ENCODE measurements around the gene BCORL1. TPM values are rescaled to one million over a fixed set of nuclear protein-coding genes. Genes with fewer than 3 reads are reported as not detected.

Gene BCORL1
- total RNA-seq, 4 donors from 2014 or later, result 7.4 to 16.5 (median 11.5) TPM

GRCh38 chrX:130051176-130051845 is 68.9 kb downstream of the BCORL1 start:
- H3K27me3 ChIP-seq, result no peaks in the 10 kb centered on the region
- no peak overlapping the region for H3K4me3 ChIP-seq
- H3K4me1 ChIP-seq, result no peaks in the 10 kb centered on the region
- no peaks in the 10 kb centered on the region for H3K9me3 ChIP-seq
- peaks cover 0 to 44% (median 0%) of the 10 kb centered on the region in 3 donors for H3K36me3 ChIP-seq
- no peak for DNase-seq
- TF ChIP-seq POLR2A (IDR thresholded peaks at IDR 0.05), result no peak
- TF ChIP-seq, protein P1, sequence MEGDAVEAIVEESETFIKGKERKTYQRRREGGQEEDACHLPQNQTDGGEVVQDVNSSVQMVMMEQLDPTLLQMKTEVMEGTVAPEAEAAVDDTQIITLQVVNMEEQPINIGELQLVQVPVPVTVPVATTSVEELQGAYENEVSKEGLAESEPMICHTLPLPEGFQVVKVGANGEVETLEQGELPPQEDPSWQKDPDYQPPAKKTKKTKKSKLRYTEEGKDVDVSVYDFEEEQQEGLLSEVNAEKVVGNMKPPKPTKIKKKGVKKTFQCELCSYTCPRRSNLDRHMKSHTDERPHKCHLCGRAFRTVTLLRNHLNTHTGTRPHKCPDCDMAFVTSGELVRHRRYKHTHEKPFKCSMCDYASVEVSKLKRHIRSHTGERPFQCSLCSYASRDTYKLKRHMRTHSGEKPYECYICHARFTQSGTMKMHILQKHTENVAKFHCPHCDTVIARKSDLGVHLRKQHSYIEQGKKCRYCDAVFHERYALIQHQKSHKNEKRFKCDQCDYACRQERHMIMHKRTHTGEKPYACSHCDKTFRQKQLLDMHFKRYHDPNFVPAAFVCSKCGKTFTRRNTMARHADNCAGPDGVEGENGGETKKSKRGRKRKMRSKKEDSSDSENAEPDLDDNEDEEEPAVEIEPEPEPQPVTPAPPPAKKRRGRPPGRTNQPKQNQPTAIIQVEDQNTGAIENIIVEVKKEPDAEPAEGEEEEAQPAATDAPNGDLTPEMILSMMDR (IDR thresholded peaks at IDR 0.05), result no peak
- no peak overlapping the region for H3K27ac ChIP-seq

- Histone ChIP-seq H3K27me3 (no peaks in the 10 kb centered on the region), H3K27ac (no peak overlapping the region), H3K4me1 (no peaks in the 10 kb centered on the region), H3K36me3 (peaks cover 0 to 37% (median 0%) of the 10 kb centered on the region in 3 donors), H3K4me3 (no peak overlapping the region), H3K9me3 (no peaks in the 10 kb centered on the region)
- no peak for DNase-seq
- TF ChIP-seq, protein P1 (IDR thresholded peaks at IDR 0.05), result no peak
- no peak for TF ChIP-seq POLR2A (IDR thresholded peaks at IDR 0.05)
These were observed 70.8 kb downstream of the BCORL1 start for GRCh38 chrX:130053236-130053635.

- no peak for DNase-seq
- H3K9me3 ChIP-seq, result no peaks in the 10 kb centered on the region
- H3K36me3 ChIP-seq, result peaks cover 0 to 37% (median 0%) of the 10 kb centered on the region in 3 donors
- no peak overlapping the region for H3K4me3 ChIP-seq
- H3K4me1 ChIP-seq, result peaks cover 0 to 5% (median 0%) of the 10 kb centered on the region in 4 donors
- no peaks in the 10 kb centered on the region for H3K27me3 ChIP-seq
- TF ChIP-seq, protein P1 (IDR thresholded peaks at IDR 0.05), result no peak
- no peak for TF ChIP-seq POLR2A (IDR thresholded peaks at IDR 0.05)
- H3K27ac ChIP-seq, result no peak overlapping the region
These were observed 72.7 kb downstream of the BCORL1 start for GRCh38 chrX:130055103-130055502.

DNA sequence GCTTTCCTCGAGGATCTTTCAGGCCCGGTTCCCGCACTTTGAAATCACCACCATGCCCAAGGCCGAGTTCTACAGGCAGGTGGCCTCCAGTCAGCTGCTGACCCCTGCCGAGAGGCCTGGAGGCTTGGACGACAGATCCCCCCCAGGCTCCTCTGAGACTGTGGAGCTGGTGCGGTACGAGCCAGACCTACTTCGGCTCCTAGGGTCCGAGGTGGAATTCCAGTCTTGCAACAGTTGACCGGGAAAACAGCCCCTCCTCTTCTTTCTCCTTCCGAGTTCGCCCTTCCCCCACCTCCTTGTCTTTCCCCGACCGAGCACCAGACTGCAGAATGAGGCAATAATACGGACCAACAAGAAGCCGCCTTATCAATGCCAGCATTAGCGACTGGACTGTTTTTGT is 73.5 kb downstream of the BCORL1 start:
- TF ChIP-seq, protein P1 (IDR thresholded peaks at IDR 0.05), result no peak
- no peak for TF ChIP-seq POLR2A (IDR thresholded peaks at IDR 0.05)
- Histone ChIP-seq H3K4me1 (peaks cover 0 to 5% (median 0%) of the 10 kb centered on the region in 4 donors), H3K9me3 (no peaks in the 10 kb centered on the region), H3K4me3 (no peak overlapping the region), H3K36me3 (peaks cover 0 to 34% (median 0%) of the 10 kb centered on the region in 3 donors), H3K27ac (no peak overlapping the region), H3K27me3 (no peaks in the 10 kb centered on the region)
- no peak for DNase-seq

GRCh38 chrX:130057209-130057608 is 74.8 kb downstream of the BCORL1 start:
- no peaks in the 10 kb centered on the region for H3K27me3 ChIP-seq
- no peaks in the 10 kb centered on the region for H3K9me3 ChIP-seq
- no peak for DNase-seq
- H3K4me1 ChIP-seq, result peaks cover 0 to 5% (median 0%) of the 10 kb centered on the region in 4 donors
- no peak overlapping the region for H3K4me3 ChIP-seq
- H3K27ac ChIP-seq, result no peak overlapping the region
- peaks cover 0 to 20% (median 0%) of the 10 kb centered on the region in 3 donors for H3K36me3 ChIP-seq
- TF ChIP-seq, protein P1 (IDR thresholded peaks at IDR 0.05), result no peak
- TF ChIP-seq POLR2A (IDR thresholded peaks at IDR 0.05), result no peak

All from Peyer's patch (tissue), 4 donors.